ENCODE measurements around the gene SCIN.

DNA sequence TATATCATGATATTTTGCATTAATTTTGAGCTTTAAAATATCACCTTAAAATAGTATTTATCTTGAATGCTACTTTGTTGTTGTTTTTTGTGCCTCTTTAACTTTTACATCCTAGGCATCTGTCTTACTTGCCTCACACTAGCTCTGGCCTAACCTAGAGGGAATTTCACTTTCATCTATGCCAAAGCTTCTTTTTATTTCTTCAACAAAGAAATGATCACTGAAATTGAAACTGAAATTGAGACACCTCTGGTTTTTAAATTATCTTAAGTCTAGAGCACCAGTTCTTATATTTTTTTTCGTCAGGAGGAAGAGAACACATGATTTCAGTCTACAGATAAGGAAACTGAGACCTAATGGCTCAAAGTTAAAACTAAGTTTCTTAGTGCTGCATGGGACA, 3.5 kb upstream of the SCIN start:
- TF ChIP-seq CTCF (conservative IDR thresholded peaks at IDR 0.05; ENCODE audit: low read length) = no peak
- no peak for TF ChIP-seq EZH2phosphoT487 (IDR thresholded peaks at IDR 0.05; ENCODE audit: borderline replicate concordance, low read depth, low read length)
